Activated CD4-positive, alpha-beta T cell treated with anti-CD3 and anti-CD28 coated beads for 1 hour (primary cell): ENCODE results near the gene PPP1R1A.
A peak's percentile ranks its signal among the peaks of the same experiment; 100 is the strongest.

Source experiments
- DNase-seq: peaks from one replicate; pipeline ENCODE4 v3.0.0-alpha.2; 2020

The PPP1R1A gene

DNA sequence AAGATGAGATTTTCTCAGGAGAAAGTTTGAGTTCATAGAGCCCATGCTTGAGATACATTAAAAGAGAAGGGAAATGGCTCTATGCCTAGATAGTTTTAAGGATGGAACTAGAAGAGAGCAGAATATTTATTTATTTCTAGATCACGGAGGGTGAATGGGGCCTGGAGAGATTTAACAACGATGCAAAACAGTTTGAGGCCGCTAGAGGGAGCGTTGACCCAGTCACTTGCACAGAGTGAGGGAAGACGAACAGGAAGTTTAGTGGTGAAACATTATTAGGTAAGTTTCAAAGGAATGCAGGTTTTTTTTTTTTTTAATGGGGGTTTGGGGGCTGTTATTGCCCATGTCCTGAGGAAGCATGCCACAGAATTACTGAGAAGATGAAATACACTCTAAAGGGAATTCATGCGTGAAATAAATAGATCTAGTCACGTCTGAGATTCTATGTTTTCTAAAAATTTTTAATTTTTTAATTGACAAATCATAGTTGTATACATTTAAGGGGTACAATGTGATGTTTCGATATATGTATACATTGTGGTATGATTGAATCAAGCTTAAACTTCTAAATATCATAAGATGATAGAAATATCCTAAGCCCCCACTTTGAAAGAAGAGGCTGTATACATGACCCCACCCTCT is 14.8 kb upstream of the PPP1R1A start:
- DNase-seq, result peak; percentile 38

- DNase-seq, result no peak
Measured at GRCh38 chr12:54602661-54603060, 14.2 kb upstream of the PPP1R1A start.

DNA sequence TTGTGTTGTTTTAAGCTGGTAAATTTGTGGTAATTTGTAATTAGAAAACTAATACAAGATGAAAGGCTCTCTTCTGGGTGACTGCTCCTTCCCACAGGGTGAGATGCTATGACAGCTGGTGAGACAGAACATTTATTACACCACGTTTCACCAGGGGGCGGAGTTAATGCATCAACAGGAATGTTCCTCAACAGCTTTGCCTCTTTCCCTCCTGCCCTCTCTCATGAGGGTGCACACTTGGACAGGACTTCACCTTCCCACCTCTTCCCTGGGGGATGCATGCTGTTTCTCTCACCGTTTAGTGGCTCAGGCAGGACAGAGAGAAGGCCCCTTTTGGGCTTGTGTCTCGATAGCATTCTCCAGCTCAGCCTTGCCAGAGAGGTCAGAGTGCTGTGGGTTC is 13.4 kb upstream of the PPP1R1A start:
- no peak for DNase-seq

- DNase-seq, result no peak
Measured at GRCh38 chr12:54598970-54599369, 10.5 kb upstream of the PPP1R1A start.

GRCh38 chr12:54596526-54596946 is 8.1 kb upstream of the PPP1R1A start:
- DNase-seq, result peak; percentile 16

GRCh38 chr12:54595471-54595870 is 7.0 kb upstream of the PPP1R1A start:
- no peak for DNase-seq

- no peak for DNase-seq
Measured at GRCh38 chr12:54593725-54594124, 5.3 kb upstream of the PPP1R1A start.

- DNase-seq, result no peak
Measured at GRCh38 chr12:54593135-54593534, 4.7 kb upstream of the PPP1R1A start.

- DNase-seq, result no peak
Measured at GRCh38 chr12:54592316-54592715, 3.9 kb upstream of the PPP1R1A start.

GRCh38 chr12:54590978-54591591 is 2.6 kb upstream of the PPP1R1A start:
- DNase-seq, result no peak

DNA sequence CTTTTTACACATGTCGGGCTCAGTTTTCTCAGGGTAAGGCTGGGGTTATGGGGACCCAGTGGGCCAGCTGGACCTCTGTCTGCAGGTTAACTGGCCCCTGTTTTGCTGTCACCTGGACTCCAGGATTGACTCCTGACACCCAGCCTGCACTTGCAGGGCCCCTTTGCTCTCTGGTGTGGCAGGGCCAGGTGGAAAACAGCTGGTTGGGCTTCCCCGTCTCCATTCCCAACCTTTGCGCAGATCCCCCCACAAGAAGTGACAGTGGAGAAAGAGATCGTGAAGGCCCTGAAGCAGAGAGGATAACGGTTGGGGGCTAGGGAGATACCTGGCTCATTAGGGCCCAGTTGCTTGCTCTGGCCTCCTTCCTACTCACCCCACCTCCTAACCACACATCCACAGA is 1.5 kb upstream of the PPP1R1A start:
- DNase-seq, result no peak

DNA sequence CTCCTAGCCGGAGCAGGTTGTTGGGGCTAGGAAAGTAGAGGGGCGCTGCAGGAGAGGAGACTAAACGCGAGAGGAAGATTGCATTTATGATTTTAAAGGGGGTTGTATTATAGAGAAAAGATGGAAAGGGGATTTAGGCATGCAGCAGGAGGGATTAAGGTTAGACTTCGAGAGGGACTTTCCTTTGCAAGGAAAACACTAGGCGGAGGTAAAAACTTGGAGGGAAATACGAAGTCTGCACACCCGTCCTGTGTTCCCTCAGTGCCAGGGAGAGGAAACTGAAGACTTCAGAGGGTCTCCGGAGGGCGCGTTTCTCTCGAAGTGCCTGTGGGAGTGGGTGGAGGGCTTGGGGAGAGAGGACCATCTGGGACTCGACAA is 420 bp upstream of the PPP1R1A start:
- DNase-seq, result no peak

GRCh38 chr12:54587315-54587873 is 1.1 kb downstream of the PPP1R1A start:
- DNase-seq, result no peak

GRCh38 chr12:54586620-54587019 is 1.8 kb downstream of the PPP1R1A start:
- no peak for DNase-seq

GRCh38 chr12:54585243-54585642 is 3.2 kb downstream of the PPP1R1A start:
- no peak for DNase-seq

DNA sequence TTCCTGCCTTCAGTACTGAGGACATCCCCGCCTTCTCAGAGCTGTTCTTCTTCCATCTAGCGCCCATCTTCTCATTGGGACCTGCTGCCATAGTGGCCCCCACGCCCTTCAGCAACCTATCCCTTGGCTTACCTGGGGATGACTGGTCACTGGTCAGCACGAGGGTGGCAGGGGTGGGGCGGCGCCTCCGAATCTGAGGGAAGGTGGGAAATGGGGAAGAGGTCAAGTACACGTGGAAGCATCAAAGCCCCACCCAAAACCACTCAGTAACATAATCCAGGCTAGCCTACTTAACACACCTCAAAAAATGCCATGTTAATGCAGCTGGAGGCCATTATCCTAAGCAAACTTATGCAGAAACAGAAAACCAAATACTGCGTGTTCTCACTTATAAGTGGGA is 4.3 kb downstream of the PPP1R1A start:
- DNase-seq, result no peak

DNA sequence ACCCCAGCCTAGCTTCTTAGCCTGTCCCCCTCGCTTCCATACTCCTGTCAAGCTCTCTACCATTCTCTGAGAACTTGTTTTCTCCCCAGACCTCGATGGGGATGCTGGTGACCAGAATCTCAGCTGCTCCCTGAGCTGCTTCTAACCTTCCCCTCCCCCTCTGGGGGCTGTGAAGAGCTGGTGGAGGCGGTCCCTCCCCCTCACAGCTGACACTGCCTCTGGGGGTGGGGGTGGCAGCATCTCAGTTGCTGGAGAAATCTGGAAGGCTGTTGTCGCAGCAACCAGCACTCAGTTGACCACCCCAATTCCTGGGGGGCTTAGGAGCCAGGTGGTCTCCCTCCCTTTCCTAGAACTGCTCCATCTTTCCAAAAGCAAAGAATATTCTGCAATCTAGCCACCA is 4.7 kb downstream of the PPP1R1A start:
- no peak for DNase-seq

DNA sequence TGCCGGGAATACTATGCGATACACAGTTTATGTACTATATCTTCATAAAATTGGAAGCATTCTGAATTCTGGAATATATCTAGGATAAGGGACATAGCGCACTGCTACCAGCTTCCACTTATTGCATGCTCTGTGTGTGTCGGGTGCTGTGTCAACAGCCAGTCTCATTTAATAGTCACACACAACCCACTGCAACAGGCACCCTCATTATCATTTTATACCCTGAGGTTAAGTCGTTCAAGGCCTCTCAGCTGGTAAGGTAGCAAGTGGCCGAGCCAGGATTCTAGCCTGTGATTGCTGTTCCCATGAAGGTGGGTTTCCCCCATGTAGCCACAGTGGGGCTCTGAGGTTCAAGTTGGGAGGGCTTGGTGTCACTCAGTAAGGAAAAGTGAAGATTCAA is 7.0 kb downstream of the PPP1R1A start:
- DNase-seq, result no peak

DNA sequence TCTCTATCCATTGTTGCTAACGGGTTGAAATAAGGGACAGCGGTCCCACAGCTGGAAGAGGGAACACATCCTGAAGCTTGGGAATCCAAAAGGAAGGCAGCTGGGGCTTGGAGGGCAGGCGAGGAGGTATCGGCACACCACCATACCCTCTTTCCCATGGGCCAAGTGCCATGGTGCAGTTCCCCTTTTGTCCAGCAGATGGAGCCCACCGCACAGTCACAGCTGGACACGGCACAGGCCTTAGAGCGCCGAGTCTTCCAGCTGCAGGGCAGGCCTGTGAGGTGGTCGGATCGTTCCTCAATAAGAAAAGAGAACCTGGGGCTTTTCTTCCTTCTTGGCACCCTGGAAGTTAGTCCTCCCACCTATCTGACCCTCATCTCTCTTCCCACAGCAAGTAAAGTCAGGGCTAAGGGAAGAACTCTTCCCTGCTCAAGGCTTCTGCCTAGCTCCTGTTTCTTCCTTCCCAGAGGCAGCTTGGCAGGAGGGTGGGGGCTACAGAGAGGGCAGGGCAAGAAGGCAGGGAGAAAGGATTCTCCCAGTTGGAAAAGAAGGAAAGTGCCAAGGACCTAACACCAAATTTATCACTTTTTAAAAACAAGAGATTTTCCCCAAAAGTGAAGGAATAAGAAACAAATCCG is 8.6 kb downstream of the PPP1R1A start:
- peak; percentile 68 for DNase-seq

DNA sequence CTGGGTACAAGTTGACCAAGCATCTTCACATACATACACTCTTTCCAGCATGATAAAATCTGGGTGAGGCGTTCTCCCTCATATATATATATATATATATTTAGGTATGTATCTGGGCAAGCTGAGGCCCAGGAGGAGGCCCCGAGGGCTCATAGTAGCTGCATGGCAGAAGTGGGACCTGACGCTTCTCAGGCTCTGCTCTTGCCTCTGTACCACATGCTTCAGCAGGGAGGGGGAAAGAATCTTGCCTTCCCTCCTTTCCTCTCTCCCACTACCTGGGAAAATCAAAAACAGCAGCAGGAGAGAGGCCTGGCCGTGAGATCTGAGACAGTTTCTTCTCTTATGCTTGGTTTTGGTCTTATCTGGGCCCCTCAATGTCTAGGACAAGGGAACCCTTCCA is 9.2 kb downstream of the PPP1R1A start:
- DNase-seq, result no peak

DNA sequence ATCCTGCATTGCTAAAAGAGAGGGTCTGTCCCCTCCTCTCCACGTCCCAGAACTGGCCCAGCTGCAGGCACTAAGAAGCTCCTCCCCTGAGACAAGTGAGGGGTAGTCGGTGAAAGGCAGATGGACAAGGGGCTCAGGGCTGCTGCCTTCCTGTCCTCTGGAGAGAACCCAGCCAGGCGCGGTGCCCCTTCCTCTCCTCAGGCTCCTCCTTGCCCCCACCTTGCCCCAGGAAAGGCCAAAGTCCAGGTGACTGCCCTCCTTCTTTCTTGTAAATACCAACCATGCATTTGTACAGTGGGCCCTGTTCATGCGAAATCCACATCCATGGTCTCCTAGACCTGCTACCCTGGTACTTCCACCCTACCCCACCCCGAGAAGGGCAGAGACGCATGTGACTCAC is 9.7 kb downstream of the PPP1R1A start:
- no peak for DNase-seq

DNA sequence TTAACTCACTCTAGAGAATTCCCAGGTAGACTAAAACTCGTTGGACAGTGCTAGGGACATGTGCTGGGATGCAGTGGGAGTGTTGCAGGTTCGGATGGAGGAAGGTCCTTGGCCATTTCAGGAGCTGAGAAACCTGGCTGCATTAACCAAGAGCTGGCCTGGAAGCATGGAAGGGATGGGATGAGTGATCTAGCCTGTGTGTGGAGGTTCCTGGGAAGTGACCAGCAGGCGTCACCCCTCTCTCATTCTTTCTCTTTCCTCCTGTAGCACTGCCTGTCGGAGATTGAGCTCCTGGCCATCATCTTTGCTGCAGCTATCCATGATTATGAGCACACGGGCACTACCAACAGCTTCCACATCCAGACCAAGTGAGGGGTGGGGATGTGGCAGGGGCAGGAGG is 15.6 kb downstream of the PPP1R1A start:
- DNase-seq, result no peak

- no peak for DNase-seq
Measured at GRCh38 chr12:54571193-54572188, 17.0 kb downstream of the PPP1R1A start.
